ENCODE results near the gene CD22. TPM values are rescaled to one million over a fixed set of nuclear protein-coding genes. Genes with fewer than 3 reads are reported as not detected.

Gene CD22
- total RNA-seq, 4 donors from 2014 or later = 10.9 to 207 (median 15.7) TPM; not detected in 1

DNA sequence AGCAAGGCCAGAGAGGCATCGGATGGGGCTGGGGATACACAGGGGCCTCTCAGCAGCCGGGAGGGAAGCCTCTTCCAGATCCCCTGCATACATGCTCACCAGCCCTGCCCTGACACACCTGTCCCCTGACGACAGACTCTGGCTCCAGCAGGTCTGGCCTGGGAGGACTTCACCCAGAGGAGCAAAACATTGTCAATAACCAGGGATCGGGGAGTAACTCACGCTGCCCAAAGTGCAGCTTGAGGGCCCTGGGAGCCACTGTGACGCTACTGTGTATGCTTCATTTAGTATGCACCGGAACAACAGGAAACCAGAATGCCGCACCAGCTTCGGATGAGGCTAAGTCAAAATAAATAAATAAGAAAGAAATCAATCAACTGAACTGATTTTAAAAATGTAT is 12.4 kb upstream of the CD22 start:
- peak overlapping the region in 2 of 4 donors; percentile 3 to 38 for H3K27ac ChIP-seq
- H3K36me3 ChIP-seq = no peaks in the 10 kb centered on the region
- peak in 2 of 3 donors; percentile 44 to 63 for DNase-seq
- H3K4me3 ChIP-seq = no peak overlapping the region
- H3K4me1 ChIP-seq = peaks cover 0 to 22% (median 4%) of the 10 kb centered on the region in 4 donors
- no peak for TF ChIP-seq POLR2A (IDR thresholded peaks at IDR 0.05)
- TF ChIP-seq, protein P1, sequence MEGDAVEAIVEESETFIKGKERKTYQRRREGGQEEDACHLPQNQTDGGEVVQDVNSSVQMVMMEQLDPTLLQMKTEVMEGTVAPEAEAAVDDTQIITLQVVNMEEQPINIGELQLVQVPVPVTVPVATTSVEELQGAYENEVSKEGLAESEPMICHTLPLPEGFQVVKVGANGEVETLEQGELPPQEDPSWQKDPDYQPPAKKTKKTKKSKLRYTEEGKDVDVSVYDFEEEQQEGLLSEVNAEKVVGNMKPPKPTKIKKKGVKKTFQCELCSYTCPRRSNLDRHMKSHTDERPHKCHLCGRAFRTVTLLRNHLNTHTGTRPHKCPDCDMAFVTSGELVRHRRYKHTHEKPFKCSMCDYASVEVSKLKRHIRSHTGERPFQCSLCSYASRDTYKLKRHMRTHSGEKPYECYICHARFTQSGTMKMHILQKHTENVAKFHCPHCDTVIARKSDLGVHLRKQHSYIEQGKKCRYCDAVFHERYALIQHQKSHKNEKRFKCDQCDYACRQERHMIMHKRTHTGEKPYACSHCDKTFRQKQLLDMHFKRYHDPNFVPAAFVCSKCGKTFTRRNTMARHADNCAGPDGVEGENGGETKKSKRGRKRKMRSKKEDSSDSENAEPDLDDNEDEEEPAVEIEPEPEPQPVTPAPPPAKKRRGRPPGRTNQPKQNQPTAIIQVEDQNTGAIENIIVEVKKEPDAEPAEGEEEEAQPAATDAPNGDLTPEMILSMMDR (IDR thresholded peaks at IDR 0.05) = no peak
- H3K9me3 ChIP-seq = no peaks in the 10 kb centered on the region
- no peaks in the 10 kb centered on the region for H3K27me3 ChIP-seq

DNA sequence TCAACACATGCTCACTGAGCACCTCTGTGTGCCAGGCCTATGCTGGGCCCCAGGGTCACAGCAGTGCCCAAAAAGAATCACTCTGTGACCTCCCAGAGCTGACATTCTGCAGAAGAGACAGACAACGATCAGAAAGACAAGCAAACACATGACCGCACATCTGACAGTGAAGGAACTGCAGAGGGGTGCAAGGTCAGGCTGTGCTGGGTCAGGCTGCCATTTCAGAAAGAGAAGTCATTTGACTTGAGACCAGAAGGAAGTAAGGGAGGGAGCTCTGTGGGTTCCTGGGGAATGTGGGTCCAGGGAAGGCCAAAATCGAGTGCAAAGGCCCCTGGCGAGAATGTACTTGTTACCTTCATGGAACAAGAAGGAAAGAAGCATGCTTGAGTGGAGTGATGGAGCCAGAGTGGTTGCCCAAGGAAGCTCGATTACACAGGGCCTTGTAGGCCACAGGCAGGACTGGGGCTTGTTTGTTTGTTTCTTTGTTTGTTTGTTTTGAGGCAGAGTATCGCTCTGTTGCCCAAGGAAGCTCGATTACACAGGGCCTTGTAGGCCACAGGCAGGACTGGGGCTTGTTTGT is 11.4 kb upstream of the CD22 start:
- no peaks in the 10 kb centered on the region for H3K9me3 ChIP-seq
- TF ChIP-seq, protein P1 (IDR thresholded peaks at IDR 0.05) = no peak
- no peak for TF ChIP-seq POLR2A (IDR thresholded peaks at IDR 0.05)
- peaks cover 0 to 22% (median 4%) of the 10 kb centered on the region in 4 donors for H3K4me1 ChIP-seq
- peak overlapping the region in 1 of 4 donors; percentile 27 for H3K27ac ChIP-seq
- no peak for DNase-seq
- no peaks in the 10 kb centered on the region for H3K36me3 ChIP-seq
- H3K27me3 ChIP-seq = no peaks in the 10 kb centered on the region
- no peak overlapping the region for H3K4me3 ChIP-seq

DNA sequence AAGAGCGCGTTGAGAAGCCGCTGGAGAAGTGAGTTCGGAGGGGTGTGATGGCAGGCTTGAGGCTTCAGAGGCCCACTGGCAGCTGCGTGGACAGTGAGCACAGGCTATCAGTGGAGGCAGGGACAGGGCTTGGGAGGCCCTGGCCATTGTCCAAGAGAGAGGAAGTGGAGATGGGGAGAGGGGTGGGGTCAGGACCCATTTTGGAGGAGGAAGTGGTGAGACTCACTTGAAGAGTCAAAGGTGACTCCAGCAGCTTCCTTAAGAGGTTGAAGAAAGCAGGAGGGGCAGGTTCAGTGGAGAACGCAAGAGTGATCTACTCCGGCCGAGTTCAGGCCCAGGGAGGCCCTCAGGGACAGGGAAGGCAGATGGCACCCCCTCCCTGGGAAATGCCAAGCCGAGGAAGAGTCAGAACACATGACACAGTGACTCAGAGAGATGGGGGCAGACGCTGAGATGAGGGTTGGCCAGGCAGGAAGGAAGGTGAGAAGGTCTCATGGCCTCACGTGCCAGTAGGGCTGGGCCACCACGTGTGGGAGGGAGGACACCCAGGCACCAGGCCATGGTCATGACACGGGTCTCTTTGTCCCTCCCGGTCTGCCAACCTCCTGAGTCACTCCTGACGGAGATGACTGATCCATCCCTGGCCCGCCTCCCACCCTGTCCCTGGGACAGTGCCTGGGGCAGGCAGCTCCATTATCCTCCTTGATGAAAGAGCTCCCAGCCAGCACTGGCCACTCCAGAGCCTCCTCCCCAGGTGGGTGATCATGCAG is 10.1 kb upstream of the CD22 start:
- DNase-seq = peak in 2 of 3 donors; percentile 51 to 65
- no peak for TF ChIP-seq POLR2A (IDR thresholded peaks at IDR 0.05)
- TF ChIP-seq, protein P1 (IDR thresholded peaks at IDR 0.05) = no peak
- peak overlapping the region in 2 of 4 donors; percentile 48 to 63 for H3K27ac ChIP-seq
- no peak overlapping the region for H3K4me3 ChIP-seq
- H3K9me3 ChIP-seq = no peaks in the 10 kb centered on the region
- H3K4me1 ChIP-seq = peaks cover 0 to 22% (median 4%) of the 10 kb centered on the region in 4 donors
- H3K27me3 ChIP-seq = no peaks in the 10 kb centered on the region
- H3K36me3 ChIP-seq = no peaks in the 10 kb centered on the region

DNA sequence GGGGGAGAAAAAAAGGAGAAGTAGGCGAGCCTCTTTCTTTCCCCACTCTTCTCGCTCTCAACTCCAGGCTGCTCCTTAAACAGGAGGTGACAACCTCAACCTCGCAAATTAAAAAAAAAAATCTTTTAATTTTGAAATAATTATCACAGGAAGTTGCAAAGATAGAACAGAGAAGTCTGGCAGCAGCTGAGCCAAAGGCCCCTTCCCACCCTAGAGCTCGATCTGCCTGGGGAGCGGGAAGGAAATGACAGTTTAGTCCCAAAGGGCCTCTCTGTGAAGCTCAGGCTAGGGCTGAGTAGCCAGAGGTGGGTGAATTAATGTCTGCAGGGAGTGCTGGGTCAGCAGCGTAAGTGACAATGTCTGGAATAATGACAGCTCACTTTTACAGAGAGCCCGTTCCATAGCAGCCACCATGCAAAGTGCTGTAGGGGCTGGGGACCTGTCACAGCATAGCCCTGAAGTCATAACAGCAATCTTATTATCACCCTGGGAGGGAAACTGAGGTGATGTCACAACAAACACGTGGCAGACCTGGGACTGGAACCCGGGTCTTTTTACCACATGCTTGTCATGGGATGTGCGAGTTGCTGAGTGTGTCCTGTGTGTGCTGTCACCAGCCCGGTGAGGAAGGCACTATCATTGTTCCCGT is 8.8 kb upstream of the CD22 start:
- Histone ChIP-seq H3K9me3 (no peaks in the 10 kb centered on the region), H3K4me1 (peaks cover 0 to 22% (median 4%) of the 10 kb centered on the region in 4 donors), H3K4me3 (no peak overlapping the region), H3K27me3 (no peaks in the 10 kb centered on the region), H3K27ac (peak overlapping the region in 1 of 4 donors; percentile 63), H3K36me3 (no peaks in the 10 kb centered on the region)
- TF ChIP-seq, protein P1 (IDR thresholded peaks at IDR 0.05) = no peak
- no peak for TF ChIP-seq POLR2A (IDR thresholded peaks at IDR 0.05)
- DNase-seq = peak in 1 of 3 donors; percentile 52

DNA sequence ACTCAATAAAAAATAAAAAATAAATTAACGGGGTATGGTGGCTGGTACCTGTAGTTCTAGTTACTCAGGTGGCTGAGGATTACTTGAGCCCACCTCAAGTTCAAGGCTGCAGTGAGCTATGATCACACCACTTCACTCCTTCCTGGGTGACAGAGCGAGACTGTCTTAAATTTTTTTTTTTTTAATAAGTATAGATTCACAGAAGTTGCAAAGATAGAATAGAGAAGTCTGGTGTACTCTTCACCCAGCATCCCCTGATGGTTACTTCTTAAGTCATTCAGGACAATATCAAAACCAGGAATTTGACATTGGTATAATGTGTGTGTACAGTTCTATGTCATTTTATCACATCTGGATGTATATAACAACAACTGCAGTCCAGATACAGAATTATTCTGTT is 7.7 kb upstream of the CD22 start:
- no peaks in the 10 kb centered on the region for H3K27me3 ChIP-seq

More for the DNA sequence above, 7.7 kb upstream of the CD22 start:
- Histone ChIP-seq H3K36me3 (no peaks in the 10 kb centered on the region), H3K9me3 (no peaks in the 10 kb centered on the region), H3K4me1 (peaks cover 0 to 22% (median 4%) of the 10 kb centered on the region in 4 donors), H3K27ac (peak overlapping the region in 1 of 4 donors; percentile 63), H3K4me3 (no peak overlapping the region)
- TF ChIP-seq, protein P1 (IDR thresholded peaks at IDR 0.05) = no peak
- TF ChIP-seq POLR2A (IDR thresholded peaks at IDR 0.05) = no peak
- DNase-seq = no peak
